OCI-LY7 (cell line): Measurements from ENCODE around the gene DROSHA. TPM values are rescaled to one million over a fixed set of nuclear protein-coding genes. Genes with fewer than 3 reads are reported as not detected.

ENCODE experiments used
- BruUV-seq: library from RNA; stranded (reverse); fragments of 400-500 nt; replicated peaks from 2 replicates; lab custom pipeline; 2021; lab: Mats Ljungman, UMichigan
- CTCF ChIA-PET: fragments of 300-600 bp; sonication (Branson Sonifier 250); formaldehyde crosslinking; loops from one replicate; lab custom pipeline; 2022; ENCODE audit warnings: antibody characterized with exemption; ENCODE audit not compliant: unreplicated experiment; lab: Charles Lee
- POLR2A ChIA-PET: fragments of 300-600 bp; sonication (Branson Sonifier 250); formaldehyde crosslinking; loops from one replicate; lab custom pipeline; 2022; ENCODE audit warnings: antibody characterized with exemption; lab: Charles Lee
- DNase-seq: peaks from one replicate; pipeline ENCODE4 v3.0.0-alpha.2; 2015; ENCODE audit warnings: low spot score
- H2AFZ ChIP-seq: fragments of 200-600 bp; sonication (generic), shearing (Covaris generic); 2 replicates; pipeline ENCODE4 v1.6.1; 2014; ENCODE audit warnings: mild to moderate bottlenecking, antibody characterized with exemption, low read length, moderate library complexity
- H3K27ac ChIP-seq: fragments of 200-600 bp; sonication (generic); 2 replicates; pipeline ENCODE4 v1.5.1; 2014; ENCODE audit warnings: mixed run types, low read depth, mild to moderate bottlenecking, moderate library complexity, low read length, inconsistent platforms; ENCODE audit not compliant: poor library complexity, severe bottlenecking
- H3K36me3 ChIP-seq: fragments of 200-600 bp; sonication (generic); 2 replicates; pipeline ENCODE4 v1.6.1; 2014; ENCODE audit warnings: mild to moderate bottlenecking, antibody characterized with exemption, low read length, moderate library complexity, mixed read lengths; ENCODE audit not compliant: insufficient read depth
- H3K4me1 ChIP-seq: fragments of 200-600 bp; sonication (generic); 2 replicates; pipeline ENCODE4 v1.5.1; 2014; ENCODE audit warnings: mild to moderate bottlenecking, low read length; ENCODE audit not compliant: insufficient read depth, poor library complexity, severe bottlenecking
- H3K4me2 ChIP-seq: fragments of 200-600 bp; sonication (generic); 2 replicates; pipeline ENCODE4 v1.6.1; 2014; ENCODE audit warnings: mild to moderate bottlenecking, low read length
- H3K4me3 ChIP-seq: fragments of 200-600 bp; sonication (generic); 2 replicates; pipeline ENCODE4 v1.5.1; 2014; ENCODE audit warnings: mild to moderate bottlenecking, low read depth, low read length; ENCODE audit not compliant: poor library complexity, severe bottlenecking
- H3K79me2 ChIP-seq: fragments of 200-600 bp; sonication (generic); 2 replicates; pipeline ENCODE4 v1.6.1; 2016; ENCODE audit warnings: low read depth, mild to moderate bottlenecking, low read length, moderate library complexity, mixed read lengths; ENCODE audit not compliant: insufficient read depth
- H3K9me2 ChIP-seq: fragments of 200-600 bp; sonication (generic); 2 replicates; pipeline ENCODE4 v1.6.1; 2016; ENCODE audit warnings: mild to moderate bottlenecking, low read length, mixed read lengths; ENCODE audit not compliant: insufficient read depth
- H3K9me3 ChIP-seq: fragments of 200-600 bp; sonication (generic); 2 replicates; pipeline ENCODE4 v1.6.1; 2014; ENCODE audit warnings: mild to moderate bottlenecking, mixed run types, low read length, mixed read lengths
- H4K20me1 ChIP-seq: fragments of 200-600 bp; sonication (generic); 2 replicates; pipeline ENCODE4 v1.6.1; 2014; ENCODE audit warnings: mild to moderate bottlenecking, antibody characterized with exemption, low read length, moderate library complexity, mixed read lengths; ENCODE audit not compliant: insufficient read depth
- CTCF ChIP-seq: fragments of 200-600 bp; sonication (generic); conservative IDR thresholded peaks from 2 replicates; pipeline ENCODE4 v1.5.1; 2014; ENCODE audit warnings: mild to moderate bottlenecking, antibody characterized with exemption, low read length, moderate library complexity, mixed read lengths
- EZH2phosphoT487 ChIP-seq: fragments of 200-600 bp; sonication (generic); IDR thresholded peaks from 2 replicates; pipeline ENCODE4 v1.6.1; 2018; ENCODE audit warnings: low read depth, borderline replicate concordance, mild to moderate bottlenecking, mixed run types, antibody characterized with exemption, low read length, moderate library complexity, mixed read lengths
- intact Hi-C: fragments of 100-400 bp; cut with micrococcal nuclease; formaldehyde crosslinking; loops from one replicate; pipeline ENCODE4 v1.10.0; 2022; ENCODE audit not compliant: unreplicated experiment
- total RNA-seq, 2 experiments: library from RNA; depleted of rRNA in 1 of 2; stranded (reverse); fragments of >200 nt in 1 of 2; shearing (Covaris generic) in 1 of 2; gene quantifications; 2 replicates each; pipeline ENCODE4 v1.2.3, GENCODE V29; 2014 to 2022

Gene DROSHA
- total RNA-seq, 2 experiments from 2014 or later: 56.3 to 92.8 TPM

- ChIA-PET CTCF (no interaction called here), POLR2A (interaction anchor here (0.6 kb wide), 1 partner anchor 11 kb away, joined by 4 read pairs; no protein-coding TSS in a partner anchor)
- intact Hi-C loops: no loop called here
- H3K9me3 ChIP-seq: peaks cover 3% of the 10 kb centered on the region; the same call in 1 of the 2 replicates
- no TSS peak for BruUV-seq
- no peak for DNase-seq
- no peak overlapping the region for H3K27ac ChIP-seq
- no peak overlapping the region for H3K4me2 ChIP-seq
- H3K36me3 ChIP-seq: peaks cover 76% of the 10 kb centered on the region
- no peak for TF ChIP-seq CTCF
- H3K79me2 ChIP-seq: no peaks in the 10 kb centered on the region
- no peaks in the 10 kb centered on the region for H3K9me2 ChIP-seq
- H4K20me1 ChIP-seq: no peaks in the 10 kb centered on the region; the same call in 1 of the 2 replicates
- H2AFZ ChIP-seq: no peak overlapping the region
- H3K4me3 ChIP-seq: no peak overlapping the region
- H3K4me1 ChIP-seq: peaks cover 16% of the 10 kb centered on the region
Observed at GRCh38 chr5:31477971-31478370, 53.9 kb downstream of the DROSHA start.

- no peak for DNase-seq
- no peak overlapping the region for H3K4me3 ChIP-seq
- H3K79me2 ChIP-seq: no peaks in the 10 kb centered on the region
- CTCF ChIA-PET: no interaction called here
- peaks cover 16% of the 10 kb centered on the region for H3K4me1 ChIP-seq
- H3K36me3 ChIP-seq: peaks cover 73% of the 10 kb centered on the region
- H3K27ac ChIP-seq: no peak overlapping the region
- POLR2A ChIA-PET: interaction anchor here (0.6 kb wide), 1 partner anchor 11 kb away, joined by 4 read pairs; no protein-coding TSS in a partner anchor
- intact Hi-C loops: no loop called here
- H3K9me2 ChIP-seq: no peaks in the 10 kb centered on the region
- H2AFZ ChIP-seq: no peak overlapping the region
- H3K4me2 ChIP-seq: no peak overlapping the region
- peaks cover 3% of the 10 kb centered on the region; the same call in 1 of the 2 replicates for H3K9me3 ChIP-seq
- no TSS peak for BruUV-seq
- H4K20me1 ChIP-seq: no peaks in the 10 kb centered on the region; the same call in 1 of the 2 replicates
- TF ChIP-seq CTCF (no peak), EZH2phosphoT487 (no peak)
Observed at GRCh38 chr5:31477516-31477915, 54.4 kb downstream of the DROSHA start.

GRCh38 chr5:31476738-31477141 is 55.2 kb downstream of the DROSHA start:
- ChIA-PET POLR2A (interaction anchor here (0.6 kb wide), 1 partner anchor 885 kb away, joined by 3 read pairs; no protein-coding TSS in a partner anchor), CTCF (no interaction called here)
- H3K4me2 ChIP-seq: no peak overlapping the region

More at GRCh38 chr5:31476738-31477141, 55.2 kb downstream of the DROSHA start:
- Histone ChIP-seq H3K4me3 (no peak overlapping the region), H3K36me3 (peaks cover 73% of the 10 kb centered on the region), H3K9me2 (no peaks in the 10 kb centered on the region), H3K27ac (no peak overlapping the region), H3K9me3 (peaks cover 3% of the 10 kb centered on the region; the same call in 1 of the 2 replicates), H3K4me1 (peaks cover 16% of the 10 kb centered on the region), H2AFZ (no peak overlapping the region), H3K79me2 (no peaks in the 10 kb centered on the region), H4K20me1 (no peaks in the 10 kb centered on the region; the same call in 1 of the 2 replicates)
- no TSS peak for BruUV-seq
- intact Hi-C loops: no loop called here
- DNase-seq: no peak
- TF ChIP-seq CTCF: no peak
- TF ChIP-seq EZH2phosphoT487: no peak
